Measurements from ENCODE around the gene TM9SF4. TPM values are rescaled to one million over a fixed set of nuclear protein-coding genes. Genes with fewer than 3 reads are reported as not detected.

Gene TM9SF4
- total and polyA plus RNA-seq, 2 of the 8 experiments (the other 6 are each of a cell fraction or from before 2014, with no cell fraction given), result 38.4 to 68.7 TPM

- H4K5ac ChIP-seq (ENCODE audit: insufficient read length, low read depth, low read length), result no peak overlapping the region
- no peak overlapping the region for H2BK15ac ChIP-seq (ENCODE audit: low read length)
- H3K56ac ChIP-seq (replicated peaks; ENCODE audit: insufficient read length, low read depth, low read length), result no peak overlapping the region
- no peak overlapping the region for H3K27ac ChIP-seq (ENCODE audit: low read depth, low read length)
- peaks cover 2 to 21% (median 18%) of the 10 kb centered on the region in 4 experiments for H3K4me1 ChIP-seq (replicated peaks in 1 of 4; ENCODE audit: control insufficient read depth in 3 of 4, insufficient read depth in 4 of 4, low read length in 3 of 4)
- TF ChIP-seq POLR2AphosphoS5 (IDR thresholded peaks at IDR 0.05; ENCODE audit: low read depth, low read length) (no peak), PHF8 (conservative IDR thresholded peaks at IDR 0.05; ENCODE audit: low read depth, low read length) (no peak)
- TF ChIP-seq, protein P1, sequence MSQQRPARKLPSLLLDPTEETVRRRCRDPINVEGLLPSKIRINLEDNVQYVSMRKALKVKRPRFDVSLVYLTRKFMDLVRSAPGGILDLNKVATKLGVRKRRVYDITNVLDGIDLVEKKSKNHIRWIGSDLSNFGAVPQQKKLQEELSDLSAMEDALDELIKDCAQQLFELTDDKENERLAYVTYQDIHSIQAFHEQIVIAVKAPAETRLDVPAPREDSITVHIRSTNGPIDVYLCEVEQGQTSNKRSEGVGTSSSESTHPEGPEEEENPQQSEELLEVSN (IDR thresholded peaks at IDR 0.05), result no peak
- peaks cover 17 to 21% (median 19%) of the 10 kb centered on the region in 4 experiments for H3K36me3 ChIP-seq (ENCODE audit: control insufficient read depth in 2 of 4, insufficient read depth in 4 of 4, low read length in 3 of 4)
- POLR2A ChIA-PET (ENCODE audit: partially characterized antibody), result interaction anchor here (1.0 to 5.6 kb wide), 4 partner anchors 12 to 28 kb away, joined by 3 to 77 read pairs (median 4); partner anchors contain the start of genes PLAGL2 and POFUT1
- peaks cover 0 to 4% of the 10 kb centered on the region in 2 experiments; a peak in 1 of 4 replicates for H3K9me3 ChIP-seq (ENCODE audit: insufficient read depth in 2 of 2, low read depth in 1 of 2, low read length in 1 of 2)
- no peak overlapping the region for H2BK120ac ChIP-seq (replicated peaks; ENCODE audit: low read depth, low read length)
- H2BK12ac ChIP-seq (ENCODE audit: low read depth, low read length), result no peak overlapping the region
- no peak for FAIRE-seq
- no peak overlapping the region for H2AK5ac ChIP-seq (ENCODE audit: low read depth, low read length)
- CTCF ChIA-PET (ENCODE audit: partially characterized antibody), result no interaction called here
- no peak overlapping the region for H3K18ac ChIP-seq (ENCODE audit: extremely low read depth, low read length)
- no peak overlapping the region for H2BK5ac ChIP-seq (ENCODE audit: low read depth, low read length)
- H3K23me2 ChIP-seq (ENCODE audit: low read depth, low read length), result peaks cover 4% of the 10 kb centered on the region; the same call in 1 of the 2 replicates
- H3K4me3 ChIP-seq (ENCODE audit: extremely low read depth in 1 of 4, insufficient read depth in 2 of 4, low read depth in 3 of 4, low read length in 4 of 4), result no peak overlapping the region
- no peak overlapping the region for H4K8ac ChIP-seq (ENCODE audit: extremely low read depth, insufficient read depth, low read length)
- no peak overlapping the region for H3K4ac ChIP-seq (replicated peaks; ENCODE audit: insufficient read length, low read depth, low read length)
- H3K9ac ChIP-seq (replicated peaks in 1 of 4; ENCODE audit: extremely low read depth in 1 of 4, low read depth in 3 of 4, low read length in 3 of 4), result no peak overlapping the region
- 0 out of 2 replicates have a peak, but pooled peaks cover 4% of the 10 kb centered on the region for H3K79me1 ChIP-seq (ENCODE audit: low read depth, low read length)
- no peak overlapping the region for H2AFZ ChIP-seq (ENCODE audit: low read length)
- peaks cover 0 to 8% of the 10 kb centered on the region in 2 experiments; a peak in 1 of 4 replicates for H3K79me2 ChIP-seq (ENCODE audit: control insufficient read depth in 1 of 2, insufficient read depth in 2 of 2, low read length in 2 of 2)
- no peak overlapping the region for H2BK20ac ChIP-seq (ENCODE audit: low read length)
- H3K27me3 ChIP-seq (replicated peaks in 1 of 4; ENCODE audit: control insufficient read depth in 3 of 4, extremely low read depth in 1 of 4, insufficient read depth in 3 of 4, low read length in 3 of 4), result no peaks in the 10 kb centered on the region
- H3K4me2 ChIP-seq (ENCODE audit: insufficient read depth in 1 of 2, low read depth in 2 of 2, low read length in 2 of 2), result no peak overlapping the region
- no peak overlapping the region for H3K23ac ChIP-seq (ENCODE audit: insufficient read length)
- no peak for DNase-seq (ENCODE audit: low read depth in 1 of 2, low spot score in 2 of 2)
- no peak overlapping the region for H3K14ac ChIP-seq (ENCODE audit: insufficient read length)
- H4K91ac ChIP-seq (replicated peaks; ENCODE audit: insufficient read length, low read length), result no peak overlapping the region
- H4K20me1 ChIP-seq (replicated peaks in 1 of 2; ENCODE audit: control insufficient read depth in 1 of 2, insufficient read depth in 2 of 2, low read length in 2 of 2), result peaks cover 7 to 14% of the 10 kb centered on the region in 2 experiments
Measured at GRCh38 chr20:32191873-32192272, 82.4 kb downstream of the TM9SF4 start.

All from H1 (cell line).